ENCODE measurements around the gene METTL25. TPM values are rescaled to one million over a fixed set of nuclear protein-coding genes. Genes with fewer than 3 reads are reported as not detected.

Gene METTL25
- polyA plus RNA-seq, 1 of the 3 experiments (the other 2 are of a cell fraction), result 3.0 TPM

DNA sequence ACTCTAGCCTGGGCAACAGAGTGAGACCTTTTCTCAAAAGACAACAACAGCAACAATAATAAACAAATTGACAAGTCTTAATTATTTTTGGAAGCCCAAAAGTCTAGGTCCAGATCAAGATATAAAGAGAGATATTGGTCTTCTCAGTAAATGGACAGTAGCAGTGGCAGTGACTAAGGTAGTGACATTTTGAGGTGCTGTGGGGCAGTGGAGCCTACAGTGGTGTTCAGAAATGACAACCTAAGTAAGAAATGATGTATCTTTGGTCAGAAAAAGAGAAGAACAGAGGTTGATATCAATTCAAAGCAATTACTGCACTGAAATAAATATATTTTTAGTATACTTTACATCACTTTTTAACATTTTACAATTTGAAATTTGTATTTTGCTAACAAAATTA lies 20.7 kb downstream of the METTL25 start:
- no peak for TF ChIP-seq NRF1 (IDR thresholded peaks at IDR 0.05; ENCODE audit: low read depth, low read length)
- no peak for TF ChIP-seq EZH2phosphoT487 (IDR thresholded peaks at IDR 0.05; ENCODE audit: borderline replicate concordance, low read depth)
- no peak for TF ChIP-seq YY1 (IDR thresholded peaks at IDR 0.05; ENCODE audit: low read depth)
- TF ChIP-seq MEF2A (IDR thresholded peaks at IDR 0.05; ENCODE audit: borderline replicate concordance, low read depth), result no peak
- TF ChIP-seq, protein P1, sequence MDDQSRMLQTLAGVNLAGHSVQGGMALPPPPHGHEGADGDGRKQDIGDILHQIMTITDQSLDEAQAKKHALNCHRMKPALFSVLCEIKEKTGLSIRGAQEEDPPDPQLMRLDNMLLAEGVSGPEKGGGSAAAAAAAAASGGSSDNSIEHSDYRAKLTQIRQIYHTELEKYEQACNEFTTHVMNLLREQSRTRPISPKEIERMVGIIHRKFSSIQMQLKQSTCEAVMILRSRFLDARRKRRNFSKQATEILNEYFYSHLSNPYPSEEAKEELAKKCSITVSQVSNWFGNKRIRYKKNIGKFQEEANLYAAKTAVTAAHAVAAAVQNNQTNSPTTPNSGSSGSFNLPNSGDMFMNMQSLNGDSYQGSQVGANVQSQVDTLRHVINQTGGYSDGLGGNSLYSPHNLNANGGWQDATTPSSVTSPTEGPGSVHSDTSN (IDR thresholded peaks at IDR 0.05), result no peak
- no peak for TF ChIP-seq POLR2AphosphoS5 (IDR thresholded peaks at IDR 0.05; ENCODE audit: low read depth, low read length)
- TF ChIP-seq GABPA (IDR thresholded peaks at IDR 0.05; ENCODE audit: low read depth), result no peak
- no peak for TF ChIP-seq TAF1 (IDR thresholded peaks at IDR 0.05; ENCODE audit: borderline replicate concordance, low read depth, low read length)
- no peak for TF ChIP-seq MXI1 (IDR thresholded peaks at IDR 0.05; ENCODE audit: low read depth, low read length)
- TF ChIP-seq EP300 (IDR thresholded peaks at IDR 0.05; ENCODE audit: borderline replicate concordance in 1 of 2, low read depth in 1 of 2, low read length in 1 of 2), result no peak
- no peak for TF ChIP-seq RFX5 (IDR thresholded peaks at IDR 0.05; ENCODE audit: low read length)
- no peak for TF ChIP-seq TCF12 (IDR thresholded peaks at IDR 0.05)
- TF ChIP-seq SIN3A (IDR thresholded peaks at IDR 0.05; ENCODE audit: borderline replicate concordance, low read depth, low read length), result no peak
- TF ChIP-seq, protein P2, sequence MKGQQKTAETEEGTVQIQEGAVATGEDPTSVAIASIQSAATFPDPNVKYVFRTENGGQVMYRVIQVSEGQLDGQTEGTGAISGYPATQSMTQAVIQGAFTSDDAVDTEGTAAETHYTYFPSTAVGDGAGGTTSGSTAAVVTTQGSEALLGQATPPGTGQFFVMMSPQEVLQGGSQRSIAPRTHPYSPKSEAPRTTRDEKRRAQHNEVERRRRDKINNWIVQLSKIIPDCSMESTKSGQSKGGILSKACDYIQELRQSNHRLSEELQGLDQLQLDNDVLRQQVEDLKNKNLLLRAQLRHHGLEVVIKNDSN (IDR thresholded peaks at IDR 0.05; ENCODE audit: borderline replicate concordance, low read depth), result no peak
- TF ChIP-seq, protein P3, sequence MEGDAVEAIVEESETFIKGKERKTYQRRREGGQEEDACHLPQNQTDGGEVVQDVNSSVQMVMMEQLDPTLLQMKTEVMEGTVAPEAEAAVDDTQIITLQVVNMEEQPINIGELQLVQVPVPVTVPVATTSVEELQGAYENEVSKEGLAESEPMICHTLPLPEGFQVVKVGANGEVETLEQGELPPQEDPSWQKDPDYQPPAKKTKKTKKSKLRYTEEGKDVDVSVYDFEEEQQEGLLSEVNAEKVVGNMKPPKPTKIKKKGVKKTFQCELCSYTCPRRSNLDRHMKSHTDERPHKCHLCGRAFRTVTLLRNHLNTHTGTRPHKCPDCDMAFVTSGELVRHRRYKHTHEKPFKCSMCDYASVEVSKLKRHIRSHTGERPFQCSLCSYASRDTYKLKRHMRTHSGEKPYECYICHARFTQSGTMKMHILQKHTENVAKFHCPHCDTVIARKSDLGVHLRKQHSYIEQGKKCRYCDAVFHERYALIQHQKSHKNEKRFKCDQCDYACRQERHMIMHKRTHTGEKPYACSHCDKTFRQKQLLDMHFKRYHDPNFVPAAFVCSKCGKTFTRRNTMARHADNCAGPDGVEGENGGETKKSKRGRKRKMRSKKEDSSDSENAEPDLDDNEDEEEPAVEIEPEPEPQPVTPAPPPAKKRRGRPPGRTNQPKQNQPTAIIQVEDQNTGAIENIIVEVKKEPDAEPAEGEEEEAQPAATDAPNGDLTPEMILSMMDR (IDR thresholded peaks at IDR 0.05), result no peak
- TF ChIP-seq, protein P4, sequence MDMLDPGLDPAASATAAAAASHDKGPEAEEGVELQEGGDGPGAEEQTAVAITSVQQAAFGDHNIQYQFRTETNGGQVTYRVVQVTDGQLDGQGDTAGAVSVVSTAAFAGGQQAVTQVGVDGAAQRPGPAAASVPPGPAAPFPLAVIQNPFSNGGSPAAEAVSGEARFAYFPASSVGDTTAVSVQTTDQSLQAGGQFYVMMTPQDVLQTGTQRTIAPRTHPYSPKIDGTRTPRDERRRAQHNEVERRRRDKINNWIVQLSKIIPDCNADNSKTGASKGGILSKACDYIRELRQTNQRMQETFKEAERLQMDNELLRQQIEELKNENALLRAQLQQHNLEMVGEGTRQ (IDR thresholded peaks at IDR 0.05; ENCODE audit: borderline replicate concordance, low read depth, low read length), result no peak
- TF ChIP-seq TEAD4 (IDR thresholded peaks at IDR 0.05; ENCODE audit: borderline replicate concordance, insufficient read depth), result no peak
- no peak for TF ChIP-seq RAD21 (IDR thresholded peaks at IDR 0.05; ENCODE audit: low read length)
- no peak for TF ChIP-seq RCOR1 (IDR thresholded peaks at IDR 0.05; ENCODE audit: low read length)
- TF ChIP-seq NFIC (IDR thresholded peaks at IDR 0.05; ENCODE audit: borderline replicate concordance), result no peak
- H3K36me3 ChIP-seq (replicated peaks in 1 of 2; ENCODE audit: control insufficient read depth in 1 of 2, insufficient read depth in 2 of 2, low read length in 1 of 2), result no peaks in the 10 kb centered on the region
- H3K4me3 ChIP-seq (ENCODE audit: low read depth in 2 of 2, low read length in 1 of 2), result no peak overlapping the region
- no peak overlapping the region for H3K27ac ChIP-seq (ENCODE audit: low read depth in 2 of 2, low read length in 1 of 2)
- H3K27me3 ChIP-seq (ENCODE audit: insufficient read depth), result no peaks in the 10 kb centered on the region
- DNase-seq, result no peak
- no peaks in the 10 kb centered on the region for H3K9me2 ChIP-seq
- no peak overlapping the region for H3K9ac ChIP-seq
- no peaks in the 10 kb centered on the region for H3F3A ChIP-seq (replicated peaks; ENCODE audit: insufficient read depth)
- H3K79me2 ChIP-seq (ENCODE audit: insufficient read depth), result no peaks in the 10 kb centered on the region
- H3K9me3 ChIP-seq, result no peaks in the 10 kb centered on the region
- H3K4me2 ChIP-seq, result no peak overlapping the region
- ChIA-PET POLR2A (no interaction called here), CTCF (interaction anchor here (1.5 kb wide), 1 partner anchor 21 kb away, joined by 5 read pairs; the partner anchor contains the start of genes CCDC59 and METTL25)
- H2AFZ ChIP-seq (ENCODE audit: low read depth), result no peak overlapping the region
- H4K20me1 ChIP-seq (ENCODE audit: insufficient read depth), result no peaks in the 10 kb centered on the region
- H3K4me1 ChIP-seq (ENCODE audit: control insufficient read depth in 1 of 2, insufficient read depth in 2 of 2, low read depth in 1 of 2, low read length in 1 of 2), result no peaks in the 10 kb centered on the region

Data from SK-N-SH (cell line).